ENCODE results near the gene HK3.

The HK3 gene

GRCh38 chr5:176856746-176857145 is 42.4 kb downstream of the HK3 start:
- TF ChIP-seq, protein P1, sequence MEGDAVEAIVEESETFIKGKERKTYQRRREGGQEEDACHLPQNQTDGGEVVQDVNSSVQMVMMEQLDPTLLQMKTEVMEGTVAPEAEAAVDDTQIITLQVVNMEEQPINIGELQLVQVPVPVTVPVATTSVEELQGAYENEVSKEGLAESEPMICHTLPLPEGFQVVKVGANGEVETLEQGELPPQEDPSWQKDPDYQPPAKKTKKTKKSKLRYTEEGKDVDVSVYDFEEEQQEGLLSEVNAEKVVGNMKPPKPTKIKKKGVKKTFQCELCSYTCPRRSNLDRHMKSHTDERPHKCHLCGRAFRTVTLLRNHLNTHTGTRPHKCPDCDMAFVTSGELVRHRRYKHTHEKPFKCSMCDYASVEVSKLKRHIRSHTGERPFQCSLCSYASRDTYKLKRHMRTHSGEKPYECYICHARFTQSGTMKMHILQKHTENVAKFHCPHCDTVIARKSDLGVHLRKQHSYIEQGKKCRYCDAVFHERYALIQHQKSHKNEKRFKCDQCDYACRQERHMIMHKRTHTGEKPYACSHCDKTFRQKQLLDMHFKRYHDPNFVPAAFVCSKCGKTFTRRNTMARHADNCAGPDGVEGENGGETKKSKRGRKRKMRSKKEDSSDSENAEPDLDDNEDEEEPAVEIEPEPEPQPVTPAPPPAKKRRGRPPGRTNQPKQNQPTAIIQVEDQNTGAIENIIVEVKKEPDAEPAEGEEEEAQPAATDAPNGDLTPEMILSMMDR (IDR thresholded peaks at IDR 0.05; ENCODE audit: low read depth, low read length) = no peak
- no peak for TF ChIP-seq EZH2phosphoT487 (IDR thresholded peaks at IDR 0.05; ENCODE audit: low read depth)
- Histone ChIP-seq H3K9ac (ENCODE audit: low read length) (no peak overlapping the region), H3K9me3 (ENCODE audit: insufficient read depth, low read length) (no peaks in the 10 kb centered on the region), H3K4me1 (ENCODE audit: low read length) (no peaks in the 10 kb centered on the region), H3K36me3 (replicated peaks; ENCODE audit: low read depth, low read length) (no peaks in the 10 kb centered on the region), H3K79me2 (ENCODE audit: low read length) (no peaks in the 10 kb centered on the region), H3K4me2 (ENCODE audit: low read length) (no peak overlapping the region), H3K27ac (ENCODE audit: low read length) (no peak overlapping the region), H3K27me3 (ENCODE audit: low read depth, low read length) (0 out of 2 replicates have a peak, but pooled peaks cover 10% of the 10 kb centered on the region), H2AFZ (ENCODE audit: low read depth, low read length) (no peak overlapping the region), H4K20me1 (ENCODE audit: insufficient read depth, low read length) (no peaks in the 10 kb centered on the region), H3K4me3 (ENCODE audit: low read length) (no peak overlapping the region)

- Histone ChIP-seq H2AFZ (ENCODE audit: low read depth, low read length) (no peak overlapping the region), H3K9ac (ENCODE audit: low read length) (no peak overlapping the region), H3K27ac (ENCODE audit: low read length) (no peak overlapping the region), H3K4me1 (ENCODE audit: low read length) (no peaks in the 10 kb centered on the region), H3K79me2 (ENCODE audit: low read length) (no peaks in the 10 kb centered on the region), H3K27me3 (ENCODE audit: low read depth, low read length) (0 out of 2 replicates have a peak, but pooled peaks cover 9% of the 10 kb centered on the region), H3K9me3 (ENCODE audit: insufficient read depth, low read length) (no peaks in the 10 kb centered on the region), H4K20me1 (ENCODE audit: insufficient read depth, low read length) (no peaks in the 10 kb centered on the region), H3K4me2 (ENCODE audit: low read length) (no peak overlapping the region), H3K36me3 (replicated peaks; ENCODE audit: low read depth, low read length) (no peaks in the 10 kb centered on the region), H3K4me3 (ENCODE audit: low read length) (no peak overlapping the region)
- TF ChIP-seq, protein P1 (IDR thresholded peaks at IDR 0.05; ENCODE audit: low read depth, low read length) = no peak
Measured at GRCh38 chr5:176855598-176855997, 43.5 kb downstream of the HK3 start.

GRCh38 chr5:176854164-176854563 is 45.0 kb downstream of the HK3 start:
- H3K4me1 ChIP-seq (ENCODE audit: low read length) = no peaks in the 10 kb centered on the region
- H4K20me1 ChIP-seq (ENCODE audit: insufficient read depth, low read length) = no peaks in the 10 kb centered on the region
- no peak overlapping the region for H2AFZ ChIP-seq (ENCODE audit: low read depth, low read length)
- H3K9me3 ChIP-seq (ENCODE audit: insufficient read depth, low read length) = no peaks in the 10 kb centered on the region
- no peaks in the 10 kb centered on the region for H3K79me2 ChIP-seq (ENCODE audit: low read length)
- H3K36me3 ChIP-seq (replicated peaks; ENCODE audit: low read depth, low read length) = no peaks in the 10 kb centered on the region
- H3K27ac ChIP-seq (ENCODE audit: low read length) = no peak overlapping the region
- 0 out of 2 replicates have a peak, but pooled peaks cover 9% of the 10 kb centered on the region for H3K27me3 ChIP-seq (ENCODE audit: low read depth, low read length)
- no peak overlapping the region for H3K4me3 ChIP-seq (ENCODE audit: low read length)
- H3K9ac ChIP-seq (ENCODE audit: low read length) = no peak overlapping the region
- TF ChIP-seq, protein P1 (IDR thresholded peaks at IDR 0.05; ENCODE audit: low read depth, low read length) = no peak
- TF ChIP-seq EZH2phosphoT487 (IDR thresholded peaks at IDR 0.05; ENCODE audit: low read depth) = no peak
- H3K4me2 ChIP-seq (ENCODE audit: low read length) = no peak overlapping the region

DNA sequence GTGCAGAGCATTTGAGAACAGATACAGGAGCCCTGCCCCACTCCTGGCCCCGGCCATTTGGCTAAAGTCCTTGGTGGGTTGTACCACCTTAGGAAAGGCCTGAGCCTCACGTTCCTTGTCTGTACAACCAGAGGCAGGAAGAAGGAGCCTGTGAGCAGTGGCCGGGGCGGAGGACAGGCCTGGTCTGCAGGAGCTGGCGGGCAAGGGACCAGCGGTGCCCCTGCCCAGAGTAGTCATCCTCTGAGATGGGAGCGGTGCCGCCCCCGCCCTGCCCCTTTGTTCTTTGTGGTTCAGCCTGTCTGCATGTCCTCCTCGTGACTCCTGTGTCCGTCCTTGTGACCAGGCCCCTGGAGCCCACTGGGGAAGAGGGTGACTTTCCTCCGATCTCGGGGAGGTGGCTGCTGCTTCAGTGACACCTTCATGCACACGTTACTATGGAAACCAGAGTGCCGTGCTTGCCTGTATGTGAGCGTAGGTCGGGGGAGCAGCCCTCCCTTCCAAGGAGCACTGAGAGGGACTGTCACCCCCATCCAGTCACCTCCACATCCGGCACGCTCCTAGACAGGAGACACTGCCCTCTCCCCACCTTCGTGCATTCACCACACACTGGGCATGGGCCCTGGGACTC is 45.9 kb downstream of the HK3 start:
- Histone ChIP-seq H3K79me2 (ENCODE audit: low read length) (no peaks in the 10 kb centered on the region), H3K4me3 (ENCODE audit: low read length) (no peak overlapping the region), H3K4me1 (ENCODE audit: low read length) (no peaks in the 10 kb centered on the region), H4K20me1 (ENCODE audit: insufficient read depth, low read length) (no peaks in the 10 kb centered on the region), H3K36me3 (replicated peaks; ENCODE audit: low read depth, low read length) (no peaks in the 10 kb centered on the region), H3K27me3 (ENCODE audit: low read depth, low read length) (0 out of 2 replicates have a peak, but pooled peaks cover 9% of the 10 kb centered on the region), H2AFZ (ENCODE audit: low read depth, low read length) (no peak overlapping the region), H3K4me2 (ENCODE audit: low read length) (no peak overlapping the region), H3K9ac (ENCODE audit: low read length) (no peak overlapping the region), H3K9me3 (ENCODE audit: insufficient read depth, low read length) (no peaks in the 10 kb centered on the region), H3K27ac (ENCODE audit: low read length) (no peak overlapping the region)
- TF ChIP-seq, protein P1 (IDR thresholded peaks at IDR 0.05; ENCODE audit: low read depth, low read length) = no peak
- no peak for TF ChIP-seq EZH2phosphoT487 (IDR thresholded peaks at IDR 0.05; ENCODE audit: low read depth)

Measured in OCI-LY3 (cell line).